Tibial nerve (tissue), 4 donors: ENCODE measurements around the gene MPZL3. TPM values are rescaled to one million over a fixed set of nuclear protein-coding genes. Genes with fewer than 3 reads are reported as not detected.
A peak's percentile ranks its signal among the peaks of the same experiment; 100 is the strongest.

Experiments
- DNase-seq, 2 donors: peaks; one replicate each; pipeline ENCODE4 v3.0.0-alpha.2; 2019; ENCODE audit warnings: low spot score in 2 of 2
- H3K27ac ChIP-seq, 4 donors: fragments of 200-600 bp; sonication (generic) in 3 of 4; one replicate each; pipeline ENCODE4 v1.5.1; 2017 to 2019; ENCODE audit warnings: mild to moderate bottlenecking in 1 of 4
- H3K27me3 ChIP-seq, 2 donors: fragments of 200-600 bp; sonication (generic) in 1 of 2; one replicate each; pipeline versions ENCODE4 v1.5.1 to v1.6.0; 2017 to 2019
- H3K36me3 ChIP-seq, 3 donors: fragments of 200-600 bp; sonication (generic); one replicate each; pipeline ENCODE4 v1.5.1; 2018 to 2019
- H3K4me1 ChIP-seq, 4 donors: fragments of 200-600 bp; sonication (generic) in 3 of 4; one replicate each; pipeline ENCODE4 v1.5.1; 2017 to 2019
- H3K4me3 ChIP-seq, 4 donors: fragments of 200-600 bp; sonication (generic) in 3 of 4; one replicate each; pipeline ENCODE4 v1.5.1; 2017 to 2019; ENCODE audit warnings: mild to moderate bottlenecking in 1 of 4, moderate library complexity in 1 of 4
- H3K9me3 ChIP-seq, 4 donors: fragments of 200-600 bp; sonication (generic) in 3 of 4; one replicate each; pipeline ENCODE4 v1.5.1; 2017 to 2019
- EP300 ChIP-seq, 2 donors: sonication (generic); formaldehyde crosslinking; IDR thresholded peaks; one replicate each; pipeline ENCODE4 v1.6.1; 2017; ENCODE audit warnings: antibody characterized with exemption in 2 of 2, mild to moderate bottlenecking in 1 of 2
- POLR2A ChIP-seq, 2 donors: fragments of 450-650 bp; IDR thresholded peaks; one replicate each; pipeline ENCODE4 v1.6.1; 2017; ENCODE audit warnings: antibody characterized with exemption in 2 of 2, mild to moderate bottlenecking in 2 of 2, moderate library complexity in 2 of 2
- WGBS, 2 donors: methylation state at CpG; one replicate each; pipeline ENCODE4 v1.1.5; 2018; 5-methylcytosine and 5-hydroxymethylcytosine counted together
- total RNA-seq, 4 donors: library from RNA; depleted of rRNA; stranded (reverse); fragments of >200 nt; gene quantifications; one replicate each; pipeline ENCODE4 v1.1.0, GENCODE V29; 2016
- TF ChIP-seq, protein P1 (sequence below), 5 experiments: fragments of 200-600 bp in 3 of 5; fragments of 450-650 bp in 2 of 5; sonication (generic) in 3 of 5; IDR thresholded peaks; one replicate each; pipeline ENCODE4 v1.5.1; 2016 to 2019; ENCODE audit warnings: antibody characterized with exemption in 5 of 5, mild to moderate bottlenecking in 3 of 5, moderate library complexity in 2 of 5

Gene MPZL3
- total RNA-seq, 4 donors from 2014 or later: 0.87 to 3.1 (median 1.9) TPM

GRCh38 chr11:118283756-118284350 is 31.7 kb upstream of the MPZL3 start:
- TF ChIP-seq, protein P1, sequence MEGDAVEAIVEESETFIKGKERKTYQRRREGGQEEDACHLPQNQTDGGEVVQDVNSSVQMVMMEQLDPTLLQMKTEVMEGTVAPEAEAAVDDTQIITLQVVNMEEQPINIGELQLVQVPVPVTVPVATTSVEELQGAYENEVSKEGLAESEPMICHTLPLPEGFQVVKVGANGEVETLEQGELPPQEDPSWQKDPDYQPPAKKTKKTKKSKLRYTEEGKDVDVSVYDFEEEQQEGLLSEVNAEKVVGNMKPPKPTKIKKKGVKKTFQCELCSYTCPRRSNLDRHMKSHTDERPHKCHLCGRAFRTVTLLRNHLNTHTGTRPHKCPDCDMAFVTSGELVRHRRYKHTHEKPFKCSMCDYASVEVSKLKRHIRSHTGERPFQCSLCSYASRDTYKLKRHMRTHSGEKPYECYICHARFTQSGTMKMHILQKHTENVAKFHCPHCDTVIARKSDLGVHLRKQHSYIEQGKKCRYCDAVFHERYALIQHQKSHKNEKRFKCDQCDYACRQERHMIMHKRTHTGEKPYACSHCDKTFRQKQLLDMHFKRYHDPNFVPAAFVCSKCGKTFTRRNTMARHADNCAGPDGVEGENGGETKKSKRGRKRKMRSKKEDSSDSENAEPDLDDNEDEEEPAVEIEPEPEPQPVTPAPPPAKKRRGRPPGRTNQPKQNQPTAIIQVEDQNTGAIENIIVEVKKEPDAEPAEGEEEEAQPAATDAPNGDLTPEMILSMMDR (IDR thresholded peaks at IDR 0.05): no peak
- TF ChIP-seq EP300 (IDR thresholded peaks at IDR 0.05) (no peak), POLR2A (IDR thresholded peaks at IDR 0.05) (no peak)
- Histone ChIP-seq H3K36me3 (no peaks in the 10 kb centered on the region), H3K27me3 (peaks cover 0 to 8% of the 10 kb centered on the region in 2 donors), H3K27ac (no peak overlapping the region), H3K9me3 (no peaks in the 10 kb centered on the region), H3K4me3 (no peak overlapping the region), H3K4me1 (no peaks in the 10 kb centered on the region)
- DNase-seq: no peak
- 68 to 72% methylated on average over 4 of the region's 4 CpGs for WGBS, 2 donors

- Histone ChIP-seq H3K9me3 (no peaks in the 10 kb centered on the region), H3K27ac (no peak overlapping the region), H3K27me3 (peaks cover 0 to 8% of the 10 kb centered on the region in 2 donors), H3K4me1 (no peaks in the 10 kb centered on the region), H3K36me3 (no peaks in the 10 kb centered on the region), H3K4me3 (no peak overlapping the region)
- no peak for TF ChIP-seq EP300 (IDR thresholded peaks at IDR 0.05)
- TF ChIP-seq, protein P1 (IDR thresholded peaks at IDR 0.05): no peak
- TF ChIP-seq POLR2A (IDR thresholded peaks at IDR 0.05): no peak
- no peak for DNase-seq
- WGBS, 2 donors: 74 to 78% methylated on average over 5 of the region's 5 CpGs
These were observed 31.0 kb upstream of the MPZL3 start for GRCh38 chr11:118283037-118283636.

- H3K9me3 ChIP-seq: no peaks in the 10 kb centered on the region
- DNase-seq: no peak
- WGBS, 2 donors: 69 to 70% methylated on average over 6 of the region's 6 CpGs
These were observed 30.4 kb upstream of the MPZL3 start for GRCh38 chr11:118282606-118283005.

GRCh38 chr11:118281284-118281683 is 29.1 kb upstream of the MPZL3 start:
- peaks cover 0 to 4% of the 10 kb centered on the region in 2 donors for H3K27me3 ChIP-seq
- no peaks in the 10 kb centered on the region for H3K9me3 ChIP-seq
- no peak for DNase-seq
- no peak overlapping the region for H3K4me3 ChIP-seq
- TF ChIP-seq EP300 (IDR thresholded peaks at IDR 0.05) (no peak), POLR2A (IDR thresholded peaks at IDR 0.05) (no peak)
- TF ChIP-seq, protein P1 (IDR thresholded peaks at IDR 0.05): no peak
- WGBS, 2 donors: 82 to 83% methylated on average over 1 of the region's 1 CpG
- H3K4me1 ChIP-seq: no peaks in the 10 kb centered on the region
- H3K27ac ChIP-seq: no peak overlapping the region
- H3K36me3 ChIP-seq: no peaks in the 10 kb centered on the region

More at GRCh38 chr11:118282606-118283005, 30.4 kb upstream of the MPZL3 start:
- Histone ChIP-seq H3K4me3 (no peak overlapping the region), H3K36me3 (no peaks in the 10 kb centered on the region), H3K27ac (no peak overlapping the region), H3K27me3 (peaks cover 0 to 8% of the 10 kb centered on the region in 2 donors), H3K4me1 (no peaks in the 10 kb centered on the region)
- TF ChIP-seq, protein P1 (IDR thresholded peaks at IDR 0.05): no peak
- no peak for TF ChIP-seq EP300 (IDR thresholded peaks at IDR 0.05)
- TF ChIP-seq POLR2A (IDR thresholded peaks at IDR 0.05): no peak

GRCh38 chr11:118277312-118277711 is 25.1 kb upstream of the MPZL3 start:
- 88 to 91% methylated on average over 1 of the region's 1 CpG for WGBS, 2 donors
- H3K27ac ChIP-seq: peak overlapping the region in 1 of 4 donors; percentile 13

More at GRCh38 chr11:118277312-118277711, 25.1 kb upstream of the MPZL3 start:
- Histone ChIP-seq H3K27me3 (peaks cover 0 to 20% of the 10 kb centered on the region in 2 donors), H3K4me3 (no peak overlapping the region), H3K9me3 (no peaks in the 10 kb centered on the region), H3K36me3 (no peaks in the 10 kb centered on the region), H3K4me1 (no peaks in the 10 kb centered on the region)
- DNase-seq: no peak
- TF ChIP-seq EP300 (IDR thresholded peaks at IDR 0.05) (peak in 1 of 2 donors; percentile 29), POLR2A (IDR thresholded peaks at IDR 0.05) (no peak)
